DND-41 (cell line): ENCODE measurements around the gene CFAP97D2.

Experiments used
- ATAC-seq: fragments of 200-7000 bp; cut with Tn5 transposase; 3 replicates; pipeline ENCODE4 v1.9.1; 2021; ENCODE audit warnings: low read depth; ENCODE audit not compliant: insufficient read depth
- DNase-seq: peaks from one replicate; pipeline ENCODE4 v3.0.0-alpha.2; 2020
- H2AFZ ChIP-seq: 2 replicates; pipeline ENCODE4 v1.6.0; 2012; ENCODE audit warnings: low read depth, low read length
- H3K27ac ChIP-seq: 2 replicates; pipeline ENCODE4 v1.5.1; 2012; ENCODE audit warnings: low read length, inconsistent platforms
- H3K27me3 ChIP-seq: fragments of 200-600 bp; sonication (generic); 2 replicates; pipeline ENCODE4 v1.6.0; 2012; ENCODE audit warnings: low read length, mild to moderate bottlenecking, inconsistent platforms; ENCODE audit not compliant: insufficient read depth, poor library complexity
- H3K36me3 ChIP-seq: 2 replicates; pipeline ENCODE4 v1.5.1; 2012; ENCODE audit warnings: low read length, inconsistent platforms; ENCODE audit not compliant: insufficient read depth
- H3K4me1 ChIP-seq: 2 replicates; pipeline ENCODE4 v1.5.1; 2012; ENCODE audit warnings: mild to moderate bottlenecking, low read length; ENCODE audit not compliant: insufficient read depth
- H3K4me2 ChIP-seq: 2 replicates; pipeline ENCODE4 v1.6.0; 2012; ENCODE audit warnings: mild to moderate bottlenecking, moderate library complexity, low read length, inconsistent platforms; ENCODE audit not compliant: insufficient read depth
- H3K4me3 ChIP-seq, 2 experiments: fragments of 200-600 bp in 1 of 2; shearing (Covaris generic) in 1 of 2; 2 replicates each; pipeline ENCODE4 v1.5.1; 2012 to 2016; ENCODE audit warnings: inconsistent platforms in 2 of 2, low read length in 2 of 2, mild to moderate bottlenecking in 2 of 2, low read depth in 1 of 2, moderate library complexity in 1 of 2
- H3K79me2 ChIP-seq: 2 replicates; pipeline ENCODE4 v1.6.0; 2012; ENCODE audit warnings: low read length, inconsistent platforms; ENCODE audit not compliant: insufficient read depth
- H3K9ac ChIP-seq: 2 replicates; pipeline ENCODE4 v1.6.0; 2012; ENCODE audit warnings: low read depth, mild to moderate bottlenecking, inconsistent platforms, low read length, moderate library complexity
- H3K9me3 ChIP-seq: 2 replicates; pipeline ENCODE4 v1.5.1; 2012; ENCODE audit warnings: low read length, moderate library complexity, mild to moderate bottlenecking, inconsistent platforms; ENCODE audit not compliant: insufficient read depth, severe bottlenecking
- H4K20me1 ChIP-seq: 2 replicates; pipeline ENCODE4 v1.6.0; 2012; ENCODE audit warnings: low read length; ENCODE audit not compliant: insufficient read depth
- CTCF ChIP-seq: IDR thresholded peaks from 2 replicates; pipeline ENCODE4 v1.5.1; 2012; ENCODE audit warnings: borderline replicate concordance, low read length, moderate library complexity, mild to moderate bottlenecking; ENCODE audit not compliant: poor library complexity, severe bottlenecking; ENCODE audit errors: extremely low read depth
- EZH2 ChIP-seq: IDR thresholded peaks from 3 replicates; pipeline ENCODE4 v1.6.1; 2012; ENCODE audit warnings: borderline replicate concordance, low read depth, mild to moderate bottlenecking, moderate library complexity, low read length, inconsistent platforms; ENCODE audit not compliant: severe bottlenecking

Gene CFAP97D2

GRCh38 chr13:114179087-114179658, at the start of gene CFAP97D2:
Gene CFAP97D2 (plus strand): TSS chr13:114179257. CDS start chr13:114179331, 74 bp downstream.
- Histone ChIP-seq H3K9me3 (no peaks in the 10 kb centered on the region), H3K79me2 (no peaks in the 10 kb centered on the region), H3K4me3 (no peak within 1 kb of the TSS), H3K4me1 (no peaks in the 10 kb centered on the region), H3K9ac (no peak within 1 kb of the TSS), H3K27me3 (no peaks in the 10 kb centered on the region), H2AFZ (no peak within 1 kb of the TSS), H4K20me1 (no peaks in the 10 kb centered on the region), H3K27ac (no peak within 1 kb of the TSS), H3K4me2 (no peak within 1 kb of the TSS), H3K36me3 (no peaks in the 10 kb centered on the region)
- ATAC-seq: no peak
- DNase-seq: no peak
- no peak for TF ChIP-seq EZH2
- no peak for TF ChIP-seq CTCF

- peaks cover 61% of the 10 kb centered on the region for H3K4me1 ChIP-seq
- DNase-seq: peak; percentile 54
- peaks cover 71% of the 10 kb centered on the region for H3K79me2 ChIP-seq
- peak overlapping the region; percentile 94 for H3K4me2 ChIP-seq
- peak overlapping the region; percentile 73 for H3K9ac ChIP-seq
- H3K9me3 ChIP-seq: no peaks in the 10 kb centered on the region
- TF ChIP-seq EZH2: no peak
- TF ChIP-seq CTCF: no peak
- H3K36me3 ChIP-seq: peaks cover 5% of the 10 kb centered on the region; the same call in 1 of the 2 replicates
- H4K20me1 ChIP-seq: peaks cover 66% of the 10 kb centered on the region
- H3K27ac ChIP-seq: peak overlapping the region; percentile 76
- peak overlapping the region in 1 of 2 experiments; percentile 84; a peak in 2 of 4 replicates for H3K4me3 ChIP-seq
- peak; percentile 8; the same call in 1 of the 3 replicates for ATAC-seq
- no peaks in the 10 kb centered on the region for H3K27me3 ChIP-seq
- no peak overlapping the region for H2AFZ ChIP-seq
Measured at GRCh38 chr13:114129649-114130062, 49.4 kb upstream of the CFAP97D2 start.

- peak overlapping the region; percentile 76 for H3K27ac ChIP-seq
- no peak for DNase-seq
- H3K79me2 ChIP-seq: peaks cover 64% of the 10 kb centered on the region
Measured at GRCh38 chr13:114130131-114130836, 48.8 kb upstream of the CFAP97D2 start.

More at GRCh38 chr13:114130131-114130836, 48.8 kb upstream of the CFAP97D2 start:
- Histone ChIP-seq H3K9me3 (no peaks in the 10 kb centered on the region), H3K4me3 (peak overlapping the region; percentile 45 to 84; a peak in 3 of 4 replicates), H3K27me3 (no peaks in the 10 kb centered on the region), H3K4me2 (peak overlapping the region; percentile 94), H3K9ac (peak overlapping the region; percentile 73), H4K20me1 (peaks cover 60% of the 10 kb centered on the region), H2AFZ (0 out of 2 replicates have a peak overlapping the region, but pooled peaks have one; percentile 22), H3K4me1 (peaks cover 59% of the 10 kb centered on the region), H3K36me3 (peaks cover 3% of the 10 kb centered on the region; the same call in 1 of the 2 replicates)
- no peak for TF ChIP-seq CTCF
- TF ChIP-seq EZH2: no peak
- no peak for ATAC-seq
